NCI-H524 treated with DMSO at 0.1 percent for 48 hours (cell line): ENCODE results near the gene VPS8.
"Not testable (repeated sequence)": the region's sequence is repeated elsewhere in the genome, so short reads cannot be mapped to it uniquely, and the experiment has no call there.

Experiments used
- DNase-seq: peaks from one replicate; lab custom pipeline; 2025; lab: John Stamatoyannopoulos, UW

The VPS8 gene

GRCh38 chr3:184872200-184872599 lies 60.2 kb downstream of the VPS8 start:
- DNase-seq, result no peak

- no peak for DNase-seq
Observed at GRCh38 chr3:184873141-184873540, 61.2 kb downstream of the VPS8 start.

GRCh38 chr3:184874709-184875644 lies 63.0 kb downstream of the VPS8 start:
- DNase-seq, result no peak

GRCh38 chr3:184880276-184881019 lies 68.5 kb downstream of the VPS8 start:
- DNase-seq, result no peak

- DNase-seq, result no peak
Observed at GRCh38 chr3:184884359-184885017, 72.5 kb downstream of the VPS8 start.

GRCh38 chr3:184885112-184885511 lies 73.1 kb downstream of the VPS8 start:
- no peak for DNase-seq

GRCh38 chr3:184887574-184887973 lies 75.6 kb downstream of the VPS8 start:
- no peak for DNase-seq

- DNase-seq, result no peak
Observed at GRCh38 chr3:184889312-184889904, 77.4 kb downstream of the VPS8 start.

GRCh38 chr3:184894051-184894450 lies 82.1 kb downstream of the VPS8 start:
- DNase-seq, result no peak

GRCh38 chr3:184895350-184895749 lies 83.4 kb downstream of the VPS8 start:
- no peak for DNase-seq

- DNase-seq, result no peak
Observed at GRCh38 chr3:184896336-184896735, 84.4 kb downstream of the VPS8 start.

GRCh38 chr3:184899953-184900595 lies 88.1 kb downstream of the VPS8 start:
- DNase-seq, result no peak

- DNase-seq, result not testable (repeated sequence)
Observed at GRCh38 chr3:184907031-184907430, 95.1 kb downstream of the VPS8 start.

GRCh38 chr3:184907681-184908649 lies 96.0 kb downstream of the VPS8 start:
- no peak for DNase-seq

GRCh38 chr3:184908859-184909258 lies 96.9 kb downstream of the VPS8 start:
- no peak for DNase-seq

- no peak for DNase-seq
Observed at GRCh38 chr3:184910664-184911063, 98.7 kb downstream of the VPS8 start.

- no peak for DNase-seq
Observed at GRCh38 chr3:184911570-184911969, 99.6 kb downstream of the VPS8 start.

- no peak for DNase-seq
Observed at GRCh38 chr3:184912163-184912562, 100.2 kb downstream of the VPS8 start.

GRCh38 chr3:184914628-184915027 lies 102.7 kb downstream of the VPS8 start:
- no peak for DNase-seq

- no peak for DNase-seq
Observed at GRCh38 chr3:184918750-184919149, 106.8 kb downstream of the VPS8 start.
